HL-60/S4 (cell line): ENCODE results near the gene THSD7A.
"Not testable (repeated sequence)": the region's sequence is repeated elsewhere in the genome, so short reads cannot be mapped to it uniquely, and the experiment has no call there.

ENCODE experiments used
- in situ Hi-C: fragments of 300-500 bp; cut with MboI; formaldehyde crosslinking; loops from 2 replicates; pipeline ENCODE4 v1.14.3; 2022; ENCODE audit warnings: low sequenced_read_pairs

THSD7A gene

GRCh38 chr7:11529382-11529781 lies 302.6 kb downstream of the THSD7A start:
- in situ Hi-C loops: no loop called here

- in situ Hi-C loops: no loop called here
These were observed 304.3 kb downstream of the THSD7A start for GRCh38 chr7:11527707-11528106.

- in situ Hi-C loops: no loop called here
These were observed 307.3 kb downstream of the THSD7A start for GRCh38 chr7:11524476-11525397.

DNA sequence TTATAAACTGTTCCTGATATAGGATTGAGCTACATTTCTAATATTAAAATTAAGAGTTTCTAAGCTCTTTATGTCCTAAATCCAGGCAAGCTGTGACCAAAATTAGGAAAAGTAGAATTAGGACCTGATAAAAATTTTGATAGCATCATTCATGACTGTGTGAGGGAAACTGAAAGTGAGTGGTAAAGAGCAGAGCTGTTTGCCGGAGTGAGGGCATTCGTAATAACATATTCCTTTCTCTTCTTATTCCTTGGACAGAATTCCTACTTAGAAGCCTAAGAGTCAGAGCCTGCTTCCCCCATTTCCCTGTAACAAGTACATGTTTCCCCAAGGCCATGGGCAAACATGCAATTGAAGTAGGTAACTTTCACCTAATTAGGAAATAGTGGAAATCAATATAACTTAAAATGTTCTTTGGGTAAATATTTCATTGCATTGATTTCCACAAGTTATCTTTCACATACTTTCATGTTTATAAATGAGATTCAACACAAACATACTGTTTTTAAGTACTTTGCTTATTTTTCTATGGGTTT lies 310.0 kb downstream of the THSD7A start:
- in situ Hi-C loops: not testable (repeated sequence)

- in situ Hi-C loops: no loop called here
These were observed 314.1 kb downstream of the THSD7A start for GRCh38 chr7:11517853-11518252.

DNA sequence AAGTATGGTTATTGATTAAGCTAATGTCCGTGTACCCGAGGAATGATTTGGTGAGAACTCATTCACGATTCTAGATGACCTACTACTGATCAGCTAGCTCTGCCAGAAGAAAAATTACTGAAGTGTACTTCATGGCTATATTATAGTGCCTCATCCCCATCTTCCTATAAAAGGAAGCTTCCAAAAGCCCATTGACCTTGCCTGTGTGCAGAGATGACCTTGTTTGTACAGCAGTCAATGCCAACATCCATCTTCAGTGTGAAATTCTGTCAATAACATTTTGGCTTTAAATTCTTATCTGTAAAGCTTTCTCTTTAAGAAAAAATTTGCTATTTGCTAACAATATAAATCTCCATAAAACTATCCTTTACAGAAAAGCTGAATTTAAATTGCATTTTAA lies 315.7 kb downstream of the THSD7A start:
- in situ Hi-C loops: no loop called here

DNA sequence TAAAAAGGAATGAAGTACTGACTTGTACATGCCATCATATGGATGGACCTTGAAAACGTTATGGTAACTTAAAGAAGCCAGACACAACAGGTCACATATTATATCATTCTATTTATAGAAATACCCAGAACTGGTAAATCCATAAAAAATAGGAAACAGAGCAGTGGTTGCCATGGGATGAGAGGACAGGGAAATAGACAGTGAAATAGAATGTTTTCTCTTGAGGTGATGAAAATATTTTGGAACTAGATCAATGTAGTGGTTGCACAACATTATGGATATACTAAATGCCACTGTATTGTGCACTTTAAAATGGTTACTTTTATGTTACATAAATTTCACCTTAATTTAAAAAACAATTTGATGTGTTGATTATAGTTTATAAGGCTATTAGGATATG lies 318.5 kb downstream of the THSD7A start:
- in situ Hi-C loops: no loop called here

DNA sequence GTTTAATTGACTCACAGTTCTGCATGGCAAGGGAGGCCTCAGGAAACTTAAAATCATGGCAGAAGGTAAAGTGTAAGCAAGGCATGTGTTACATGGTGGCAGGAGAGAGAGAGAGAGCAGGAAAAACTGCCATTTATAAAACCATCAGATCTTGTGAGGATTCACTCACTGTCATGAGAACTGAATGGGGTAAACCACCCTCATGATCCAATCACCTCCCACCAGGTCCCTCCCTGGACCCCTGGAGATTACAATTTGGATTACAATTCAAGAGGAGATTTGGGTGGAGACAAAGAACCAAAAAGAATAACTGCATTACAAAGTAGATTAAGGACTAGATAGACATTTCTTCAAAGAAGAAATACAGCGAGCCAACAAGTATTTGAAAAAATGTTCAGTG lies 324.1 kb downstream of the THSD7A start:
- in situ Hi-C loops: no loop called here

- in situ Hi-C loops: no loop called here
These were observed 325.6 kb downstream of the THSD7A start for GRCh38 chr7:11506417-11506816.

DNA sequence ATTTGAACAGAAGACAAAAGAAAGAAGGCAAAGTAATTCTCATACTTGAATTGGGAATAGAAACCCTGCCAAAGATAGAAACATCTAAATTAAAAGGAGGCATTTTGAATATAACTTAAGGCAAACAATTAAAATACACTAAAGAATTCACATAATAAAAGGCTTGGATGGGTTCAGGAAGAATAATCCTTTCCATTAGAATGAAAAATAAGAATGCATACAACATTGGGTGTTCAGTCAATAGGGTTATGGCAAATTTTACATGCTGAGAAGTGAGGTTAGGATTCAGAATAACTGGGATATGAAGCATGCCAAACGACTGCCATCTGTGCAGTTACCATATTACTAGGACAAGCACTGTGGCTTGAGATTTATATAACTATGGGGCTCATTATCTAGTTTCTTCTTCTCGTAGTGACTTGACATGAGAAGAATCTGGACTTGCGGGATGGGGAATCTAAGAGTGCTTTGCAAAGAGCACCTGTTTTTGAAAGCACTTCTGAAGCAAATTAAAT lies 326.5 kb downstream of the THSD7A start:
- in situ Hi-C loops: no loop called here

DNA sequence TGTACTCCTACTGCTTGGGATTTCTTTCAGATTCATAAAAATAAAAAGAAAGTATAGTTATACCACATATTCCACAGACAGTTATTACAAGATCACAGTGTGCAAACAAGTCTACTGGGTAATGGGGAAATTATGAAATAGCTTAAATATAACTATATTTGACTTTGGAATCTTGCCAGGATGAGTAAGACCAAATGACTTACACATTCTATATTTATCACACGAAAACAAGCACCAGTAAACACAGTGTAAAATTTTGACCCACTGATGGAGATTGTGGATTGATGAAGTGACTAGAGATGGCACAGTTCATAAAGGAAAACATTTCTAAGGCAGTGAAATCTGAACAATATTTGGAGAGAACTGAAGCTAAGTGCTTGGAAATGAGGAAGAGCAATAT lies 339.7 kb downstream of the THSD7A start:
- in situ Hi-C loops: no loop called here

DNA sequence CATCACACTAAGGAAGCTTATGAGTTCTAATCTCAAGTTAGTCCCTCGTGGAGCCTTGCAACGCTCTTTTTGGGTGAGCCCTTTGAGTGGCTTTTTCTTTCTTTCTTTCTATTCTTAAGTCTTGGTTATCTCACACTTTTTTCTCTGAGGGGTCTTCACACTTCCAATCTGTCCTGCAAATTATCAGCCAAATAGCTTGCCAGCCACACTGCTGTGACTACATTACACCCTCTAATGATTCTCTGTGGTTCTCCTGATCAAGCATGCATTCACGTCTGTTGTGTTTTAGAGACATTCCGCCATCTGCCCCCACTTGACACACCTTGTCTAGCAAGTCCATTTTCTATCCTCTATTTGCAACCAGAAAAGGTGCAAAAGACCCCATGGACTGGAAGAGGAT lies 340.2 kb downstream of the THSD7A start:
- in situ Hi-C loops: no loop called here

DNA sequence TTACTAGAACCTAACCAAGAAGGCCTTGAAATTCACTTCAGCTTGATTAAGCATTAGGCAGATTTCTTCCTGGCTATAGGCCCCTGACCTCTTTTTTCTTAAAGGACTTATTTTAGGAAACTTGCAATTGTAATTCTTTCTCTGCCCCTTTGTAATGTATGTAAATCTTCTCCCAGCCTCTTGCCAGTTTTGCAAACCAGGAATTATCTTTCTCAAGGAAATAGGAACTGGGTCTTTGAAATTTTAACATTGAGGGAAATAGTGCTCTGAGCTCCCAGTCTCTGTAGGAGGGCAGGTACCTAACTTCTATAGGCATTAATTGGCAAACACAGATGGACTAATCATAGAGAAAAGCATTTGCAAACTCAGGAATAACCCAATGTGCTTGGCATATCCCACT lies 342.7 kb downstream of the THSD7A start:
- in situ Hi-C loops: no loop called here

GRCh38 chr7:11486271-11486670 lies 345.7 kb downstream of the THSD7A start:
- in situ Hi-C loops: no loop called here

- in situ Hi-C loops: no loop called here
These were observed 346.4 kb downstream of the THSD7A start for GRCh38 chr7:11485636-11486035.

DNA sequence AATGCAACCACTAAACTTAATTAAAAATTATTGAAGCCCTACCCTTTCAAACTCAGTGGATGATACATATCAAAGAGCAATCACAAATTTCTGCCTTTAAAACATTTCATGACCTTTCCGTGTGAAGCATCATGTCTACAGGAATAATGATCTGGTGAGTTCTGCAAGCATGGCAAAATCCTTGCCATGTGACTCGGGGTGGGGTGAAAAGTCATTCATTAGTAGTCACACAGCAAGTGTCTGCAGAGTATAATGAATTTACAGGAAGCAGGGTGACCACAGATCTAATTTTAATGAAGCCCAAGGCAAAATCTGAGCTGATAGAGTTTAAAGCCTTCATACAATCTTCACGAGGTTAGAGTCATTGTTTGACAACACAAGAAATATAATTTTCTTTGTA lies 351.9 kb downstream of the THSD7A start:
- in situ Hi-C loops: no loop called here

DNA sequence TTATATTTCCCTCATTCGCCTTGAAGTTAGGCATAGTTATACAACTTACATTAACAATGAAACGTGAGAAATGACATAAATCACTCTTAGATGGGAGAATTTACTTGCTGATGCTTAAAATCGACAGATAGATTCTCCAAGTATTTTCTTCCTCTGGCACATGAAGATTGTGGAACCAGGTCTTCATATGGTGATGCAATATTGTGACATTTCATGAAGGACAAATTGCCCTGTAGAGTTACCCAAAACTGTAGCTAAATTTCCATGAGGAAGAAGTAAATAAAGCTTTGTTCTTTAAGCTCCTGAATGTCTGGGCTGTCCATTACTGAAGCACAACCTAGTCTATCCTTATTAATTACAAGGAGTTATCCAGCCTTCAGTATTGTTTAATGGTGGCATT lies 353.1 kb downstream of the THSD7A start:
- in situ Hi-C loops: no loop called here

DNA sequence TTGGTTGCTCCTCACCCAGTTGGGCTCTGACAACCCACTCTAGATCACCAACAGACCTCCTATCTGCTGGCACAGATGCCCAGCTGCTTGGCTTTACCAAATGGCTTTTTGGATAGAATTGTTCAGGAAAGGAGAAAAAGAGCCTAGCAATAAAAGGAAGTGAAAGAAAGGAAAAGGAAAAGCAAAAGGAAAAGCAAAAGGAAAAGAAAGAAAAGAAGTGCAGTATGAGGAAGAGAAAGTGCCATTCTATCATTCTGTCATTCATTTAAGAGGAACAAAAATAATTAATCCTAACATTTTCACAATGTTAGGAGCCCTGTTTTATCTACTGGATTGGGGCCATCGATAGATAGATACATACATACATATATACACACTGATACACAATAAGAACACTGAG lies 353.6 kb downstream of the THSD7A start:
- in situ Hi-C loops: no loop called here

GRCh38 chr7:11474902-11475585 lies 357.0 kb downstream of the THSD7A start:
- in situ Hi-C loops: no loop called here

- in situ Hi-C loops: no loop called here
These were observed 358.1 kb downstream of the THSD7A start for GRCh38 chr7:11473807-11474424.

DNA sequence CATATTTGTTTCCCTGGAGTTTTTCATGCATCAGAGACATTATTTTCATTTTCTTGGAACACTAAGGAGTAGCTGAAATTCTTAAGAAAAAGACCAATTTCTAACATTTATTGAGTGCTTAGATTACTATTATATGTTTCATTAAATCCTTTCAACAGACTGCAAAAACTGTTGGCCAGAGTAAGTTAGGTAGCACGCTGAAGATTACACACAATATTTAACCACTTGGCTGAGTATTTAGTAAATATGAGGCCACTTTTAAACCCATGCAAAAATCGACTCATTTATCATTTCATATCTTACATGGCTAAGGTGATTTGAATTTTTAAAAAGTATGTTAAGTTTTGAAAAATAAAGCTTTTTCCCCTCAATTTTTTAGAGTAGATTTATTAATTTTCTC lies 358.8 kb downstream of the THSD7A start:
- in situ Hi-C loops: no loop called here
